Measurements from ENCODE around the gene RIMS1. TPM values are rescaled to one million over a fixed set of nuclear protein-coding genes. Genes with fewer than 3 reads are reported as not detected.

Gene RIMS1
- total RNA-seq, 5 donors from 2014 or later (not counting 1 experiment from before 2014, with no cell fraction given): not detected

- Mint-ChIP-seq H3K27me3 (no peaks in the 10 kb centered on the region), H3K36me3 (no peaks in the 10 kb centered on the region), H3K4me1 (no peaks in the 10 kb centered on the region), H3K9me3 (no peaks in the 10 kb centered on the region), H3K4me3 (no peak overlapping the region), H3K27ac (no peak overlapping the region)
- DNase-seq (no peak), ATAC-seq (replicated peaks in 1 of 4) (no peak)
- no peaks in the 10 kb centered on the region for H3K36me3 ChIP-seq (ENCODE audit: control insufficient read depth in 2 of 2, extremely low read depth in 1 of 2, insufficient read depth in 1 of 2, low read length in 1 of 2)
- no peaks in the 10 kb centered on the region for H3K9me3 ChIP-seq
- no peak overlapping the region for H3K4me3 ChIP-seq (ENCODE audit: control insufficient read depth in 1 of 2, extremely low read depth in 1 of 2, low read length in 1 of 2)
- POLR2A ChIA-PET: no interaction called here
- no CpG with 5 or more reads among the region's 3 CpGs for WGBS (ENCODE audit: insufficient coverage)
- CTCF ChIA-PET: no interaction called here
- no peak overlapping the region for H3K27ac ChIP-seq (ENCODE audit: low read length)
- no peaks in the 10 kb centered on the region for H3K4me1 ChIP-seq (ENCODE audit: control insufficient read depth in 1 of 2, extremely low read depth in 1 of 2, insufficient read depth in 2 of 2, low read length in 2 of 2)
- no peaks in the 10 kb centered on the region for H3K27me3 ChIP-seq (replicated peaks in 1 of 2; ENCODE audit: control insufficient read depth in 2 of 2, extremely low read depth in 1 of 2, insufficient read depth in 2 of 2, low read length in 1 of 2)
Measured at GRCh38 chr6:72260489-72260888, 374.1 kb downstream of the RIMS1 start.

GRCh38 chr6:72261554-72261953, 375.2 kb downstream of the RIMS1 start:
- Histone ChIP-seq H3K9me3 (no peaks in the 10 kb centered on the region), H3K27me3 (replicated peaks in 1 of 2; ENCODE audit: control insufficient read depth in 2 of 2, extremely low read depth in 1 of 2, insufficient read depth in 2 of 2, low read length in 1 of 2) (no peaks in the 10 kb centered on the region), H3K4me3 (ENCODE audit: control insufficient read depth in 1 of 2, extremely low read depth in 1 of 2, low read length in 1 of 2) (no peak overlapping the region), H3K4me1 (ENCODE audit: control insufficient read depth in 1 of 2, extremely low read depth in 1 of 2, insufficient read depth in 2 of 2, low read length in 2 of 2) (no peaks in the 10 kb centered on the region), H3K27ac (ENCODE audit: low read length) (no peak overlapping the region), H3K36me3 (ENCODE audit: control insufficient read depth in 2 of 2, extremely low read depth in 1 of 2, insufficient read depth in 1 of 2, low read length in 1 of 2) (no peaks in the 10 kb centered on the region)
- no peak for DNase-seq
- H3K27ac Mint-ChIP-seq: no peak overlapping the region
- no peaks in the 10 kb centered on the region for H3K9me3 Mint-ChIP-seq
- H3K4me1 Mint-ChIP-seq: no peaks in the 10 kb centered on the region
- H3K4me3 Mint-ChIP-seq: no peak overlapping the region
- CTCF ChIA-PET: no interaction called here
- no peaks in the 10 kb centered on the region for H3K36me3 Mint-ChIP-seq
- no CpG with 5 or more reads among the region's 3 CpGs for WGBS (ENCODE audit: insufficient coverage)
- POLR2A ChIA-PET: no interaction called here
- ATAC-seq (replicated peaks in 1 of 4): no peak
- H3K27me3 Mint-ChIP-seq: no peaks in the 10 kb centered on the region

GRCh38 chr6:72262254-72262653, 375.9 kb downstream of the RIMS1 start:
- H3K9me3 Mint-ChIP-seq: no peaks in the 10 kb centered on the region
- no CpG with 5 or more reads among the region's 4 CpGs for WGBS (ENCODE audit: insufficient coverage)

GRCh38 chr6:72267470-72267869, 381.1 kb downstream of the RIMS1 start:
- Mint-ChIP-seq H3K9me3 (no peaks in the 10 kb centered on the region), H3K36me3 (no peaks in the 10 kb centered on the region), H3K4me3 (no peak overlapping the region), H3K27ac (no peak overlapping the region), H3K4me1 (no peaks in the 10 kb centered on the region), H3K27me3 (no peaks in the 10 kb centered on the region)
- Histone ChIP-seq H3K27ac (ENCODE audit: low read length) (no peak overlapping the region), H3K4me3 (ENCODE audit: control insufficient read depth in 1 of 2, extremely low read depth in 1 of 2, low read length in 1 of 2) (no peak overlapping the region), H3K4me1 (ENCODE audit: control insufficient read depth in 1 of 2, extremely low read depth in 1 of 2, insufficient read depth in 2 of 2, low read length in 2 of 2) (no peaks in the 10 kb centered on the region), H3K9me3 (no peaks in the 10 kb centered on the region), H3K27me3 (replicated peaks in 1 of 2; ENCODE audit: control insufficient read depth in 2 of 2, extremely low read depth in 1 of 2, insufficient read depth in 2 of 2, low read length in 1 of 2) (no peaks in the 10 kb centered on the region), H3K36me3 (ENCODE audit: control insufficient read depth in 2 of 2, extremely low read depth in 1 of 2, insufficient read depth in 1 of 2, low read length in 1 of 2) (no peaks in the 10 kb centered on the region)
- WGBS (ENCODE audit: insufficient coverage): no CpG with 5 or more reads among the region's 1 CpG
- ChIA-PET CTCF (no interaction called here), POLR2A (no interaction called here)
- no peak for DNase-seq
- no peak for ATAC-seq (replicated peaks in 1 of 4)

More at GRCh38 chr6:72262254-72262653, 375.9 kb downstream of the RIMS1 start:
- DNase-seq (no peak), ATAC-seq (replicated peaks in 1 of 4) (no peak)
- H3K27me3 Mint-ChIP-seq: no peaks in the 10 kb centered on the region
- no peaks in the 10 kb centered on the region for H3K36me3 Mint-ChIP-seq
- no peaks in the 10 kb centered on the region for H3K4me1 Mint-ChIP-seq
- no peak overlapping the region for H3K4me3 ChIP-seq (ENCODE audit: control insufficient read depth in 1 of 2, extremely low read depth in 1 of 2, low read length in 1 of 2)
- no peak overlapping the region for H3K27ac ChIP-seq (ENCODE audit: low read length)
- ChIA-PET POLR2A (no interaction called here), CTCF (interaction anchor here in 1 of 2 donors (0.6 kb wide), 1 partner anchor 192 kb away, joined by 4 read pairs; no protein-coding TSS in a partner anchor)
- H3K9me3 ChIP-seq: no peaks in the 10 kb centered on the region
- no peaks in the 10 kb centered on the region for H3K27me3 ChIP-seq (replicated peaks in 1 of 2; ENCODE audit: control insufficient read depth in 2 of 2, extremely low read depth in 1 of 2, insufficient read depth in 2 of 2, low read length in 1 of 2)
- H3K27ac Mint-ChIP-seq: no peak overlapping the region
- no peak overlapping the region for H3K4me3 Mint-ChIP-seq
- H3K36me3 ChIP-seq (ENCODE audit: control insufficient read depth in 2 of 2, extremely low read depth in 1 of 2, insufficient read depth in 1 of 2, low read length in 1 of 2): no peaks in the 10 kb centered on the region
- H3K4me1 ChIP-seq (ENCODE audit: control insufficient read depth in 1 of 2, extremely low read depth in 1 of 2, insufficient read depth in 2 of 2, low read length in 2 of 2): no peaks in the 10 kb centered on the region

- Mint-ChIP-seq H3K9me3 (no peaks in the 10 kb centered on the region), H3K27ac (no peak overlapping the region), H3K36me3 (no peaks in the 10 kb centered on the region), H3K27me3 (no peaks in the 10 kb centered on the region), H3K4me3 (no peak overlapping the region), H3K4me1 (no peaks in the 10 kb centered on the region)
- no peaks in the 10 kb centered on the region for H3K36me3 ChIP-seq (ENCODE audit: control insufficient read depth in 2 of 2, extremely low read depth in 1 of 2, insufficient read depth in 1 of 2, low read length in 1 of 2)
- H3K4me1 ChIP-seq (ENCODE audit: control insufficient read depth in 1 of 2, extremely low read depth in 1 of 2, insufficient read depth in 2 of 2, low read length in 2 of 2): no peaks in the 10 kb centered on the region
- ChIA-PET POLR2A (no interaction called here), CTCF (no interaction called here)
- no CpG with 5 or more reads among the region's 1 CpG for WGBS (ENCODE audit: insufficient coverage)
- no peak overlapping the region for H3K27ac ChIP-seq (ENCODE audit: low read length)
- DNase-seq (no peak), ATAC-seq (replicated peaks in 1 of 4) (no peak)
- no peak overlapping the region for H3K4me3 ChIP-seq (ENCODE audit: control insufficient read depth in 1 of 2, extremely low read depth in 1 of 2, low read length in 1 of 2)
- no peaks in the 10 kb centered on the region for H3K27me3 ChIP-seq (replicated peaks in 1 of 2; ENCODE audit: control insufficient read depth in 2 of 2, extremely low read depth in 1 of 2, insufficient read depth in 2 of 2, low read length in 1 of 2)
- no peaks in the 10 kb centered on the region for H3K9me3 ChIP-seq
Measured at GRCh38 chr6:72271531-72271930, 385.2 kb downstream of the RIMS1 start.

- Mint-ChIP-seq H3K9me3 (no peaks in the 10 kb centered on the region), H3K4me1 (no peaks in the 10 kb centered on the region), H3K27ac (no peak overlapping the region), H3K27me3 (no peaks in the 10 kb centered on the region), H3K4me3 (no peak overlapping the region), H3K36me3 (no peaks in the 10 kb centered on the region)
- no peaks in the 10 kb centered on the region for H3K27me3 ChIP-seq (replicated peaks in 1 of 2; ENCODE audit: control insufficient read depth in 2 of 2, extremely low read depth in 1 of 2, insufficient read depth in 2 of 2, low read length in 1 of 2)
- CTCF ChIA-PET: no interaction called here
- no peaks in the 10 kb centered on the region for H3K36me3 ChIP-seq (ENCODE audit: control insufficient read depth in 2 of 2, extremely low read depth in 1 of 2, insufficient read depth in 1 of 2, low read length in 1 of 2)
- WGBS (ENCODE audit: insufficient coverage): no CpG with 5 or more reads among the region's 1 CpG
- H3K4me3 ChIP-seq (ENCODE audit: control insufficient read depth in 1 of 2, extremely low read depth in 1 of 2, low read length in 1 of 2): no peak overlapping the region
- no peaks in the 10 kb centered on the region for H3K9me3 ChIP-seq
- H3K27ac ChIP-seq (ENCODE audit: low read length): no peak overlapping the region
- ATAC-seq (replicated peaks in 1 of 4): no peak
- DNase-seq: no peak
- H3K4me1 ChIP-seq (ENCODE audit: control insufficient read depth in 1 of 2, extremely low read depth in 1 of 2, insufficient read depth in 2 of 2, low read length in 2 of 2): no peaks in the 10 kb centered on the region
- POLR2A ChIA-PET: no interaction called here
Measured at GRCh38 chr6:72272958-72273357, 386.6 kb downstream of the RIMS1 start.

- Histone ChIP-seq H3K4me1 (ENCODE audit: control insufficient read depth in 1 of 2, extremely low read depth in 1 of 2, insufficient read depth in 2 of 2, low read length in 2 of 2) (no peaks in the 10 kb centered on the region), H3K36me3 (ENCODE audit: control insufficient read depth in 2 of 2, extremely low read depth in 1 of 2, insufficient read depth in 1 of 2, low read length in 1 of 2) (no peaks in the 10 kb centered on the region), H3K9me3 (no peaks in the 10 kb centered on the region), H3K27me3 (replicated peaks in 1 of 2; ENCODE audit: control insufficient read depth in 2 of 2, extremely low read depth in 1 of 2, insufficient read depth in 2 of 2, low read length in 1 of 2) (no peaks in the 10 kb centered on the region), H3K27ac (ENCODE audit: low read length) (no peak overlapping the region), H3K4me3 (ENCODE audit: control insufficient read depth in 1 of 2, extremely low read depth in 1 of 2, low read length in 1 of 2) (no peak overlapping the region)
- H3K9me3 Mint-ChIP-seq: no peaks in the 10 kb centered on the region
- H3K4me1 Mint-ChIP-seq: no peaks in the 10 kb centered on the region
- DNase-seq (no peak), ATAC-seq (replicated peaks in 1 of 4) (no peak)
- H3K27ac Mint-ChIP-seq: no peak overlapping the region
- no peaks in the 10 kb centered on the region for H3K27me3 Mint-ChIP-seq
- ChIA-PET POLR2A (no interaction called here), CTCF (no interaction called here)
- H3K4me3 Mint-ChIP-seq: no peak overlapping the region
- WGBS (ENCODE audit: insufficient coverage): no CpG with 5 or more reads among the region's 1 CpG
- no peaks in the 10 kb centered on the region for H3K36me3 Mint-ChIP-seq
Measured at GRCh38 chr6:72275888-72276287, 389.5 kb downstream of the RIMS1 start.

All from T-cell (primary cell).